Activated CD8-positive, alpha-beta T cell treated with anti-CD3 and anti-CD28 coated beads, Interleukin-2, amount 10 ng/mL, durations not matched to agents 7 days and 5 days (primary cell): Measurements from ENCODE around the gene PPP1R1A. TPM values are rescaled to one million over a fixed set of nuclear protein-coding genes. Genes with fewer than 3 reads are reported as not detected.
A peak's percentile ranks its signal among the peaks of the same experiment; 100 is the strongest.

Source experiments
- ATAC-seq: fragments of 150-1000 bp; cut with Tn5 transposase; one replicate; pipeline ENCODE4 v1.10.0; 2021; ENCODE audit warnings: moderate library complexity
- CTCF ChIA-PET: fragments of 350-600 bp; sonication (Branson Sonifier 250); formaldehyde crosslinking; loops from one replicate; lab custom pipeline; 2021; ENCODE audit warnings: antibody characterized with exemption; lab: Charles Lee
- POLR2A ChIA-PET: fragments of 350-600 bp; sonication (Branson Sonifier 250); formaldehyde crosslinking; loops from one replicate; lab custom pipeline; 2021; ENCODE audit warnings: antibody characterized with exemption; lab: Charles Lee
- DNase-seq: peaks from one replicate; pipeline ENCODE4 v3.0.0-alpha.2; 2020
- H3K27ac Mint-ChIP-seq: one replicate; pipeline ENCODE4 v1.8.0; 2021; ENCODE audit warnings: mild to moderate bottlenecking, mixed read lengths
- H3K27me3 Mint-ChIP-seq: one replicate; pipeline ENCODE4 v1.8.0; 2021; ENCODE audit warnings: low read depth, mixed read lengths
- H3K36me3 Mint-ChIP-seq: one replicate; pipeline ENCODE4 v1.8.0; 2021; ENCODE audit warnings: low read depth, mixed read lengths
- H3K4me1 Mint-ChIP-seq: one replicate; pipeline ENCODE4 v1.8.0; 2021; ENCODE audit warnings: low read depth, mixed read lengths
- H3K4me3 Mint-ChIP-seq: one replicate; pipeline ENCODE4 v1.8.0; 2021; ENCODE audit warnings: mild to moderate bottlenecking, mixed read lengths
- H3K9me3 Mint-ChIP-seq: one replicate; pipeline ENCODE4 v1.8.0; 2022; ENCODE audit warnings: mixed read lengths; ENCODE audit not compliant: insufficient read depth
- total RNA-seq, 2 experiments: library from RNA; stranded (reverse); gene quantifications; one replicate each; pipeline ENCODE4 v1.2.3, GENCODE V29; 2021

The PPP1R1A gene
- total RNA-seq, 2 experiments from 2014 or later: not detected

GRCh38 chr12:54601841-54602240 lies 13.4 kb upstream of the PPP1R1A start:
- Mint-ChIP-seq H3K9me3 (no peaks in the 10 kb centered on the region), H3K4me1 (peaks cover 5% of the 10 kb centered on the region), H3K36me3 (no peaks in the 10 kb centered on the region), H3K4me3 (no peak overlapping the region), H3K27me3 (peaks cover 12% of the 10 kb centered on the region), H3K27ac (no peak overlapping the region)
- ChIA-PET POLR2A (no interaction called here), CTCF (interaction anchor here (0.6 to 1.5 kb wide), 5 partner anchors 15 to 471 kb away, joined by 3 to 5 read pairs (median 3); no protein-coding TSS in a partner anchor)
- ATAC-seq (no peak), DNase-seq (no peak)

GRCh38 chr12:54598970-54599369 lies 10.5 kb upstream of the PPP1R1A start:
- CTCF ChIA-PET: interaction anchor here (0.7 to 1.7 kb wide), 3 partner anchors 19 to 21 kb away, joined by 4 to 6 read pairs (median 4); no protein-coding TSS in a partner anchor
- Mint-ChIP-seq H3K36me3 (no peaks in the 10 kb centered on the region), H3K4me3 (no peak overlapping the region), H3K27ac (no peak overlapping the region), H3K9me3 (no peaks in the 10 kb centered on the region), H3K4me1 (peaks cover 5% of the 10 kb centered on the region), H3K27me3 (peaks cover 7% of the 10 kb centered on the region)
- POLR2A ChIA-PET: interaction anchor here (0.6 kb wide), 1 partner anchor 9 kb away, joined by 3 read pairs; no protein-coding TSS in a partner anchor
- ATAC-seq: no peak
- no peak for DNase-seq

- POLR2A ChIA-PET: interaction anchor here (0.6 kb wide), 1 partner anchor 17 kb away, joined by 3 read pairs; no protein-coding TSS in a partner anchor
- ATAC-seq (peak; percentile 72), DNase-seq (peak; percentile 60)
- Mint-ChIP-seq H3K4me1 (no peaks in the 10 kb centered on the region), H3K27me3 (peaks cover 10% of the 10 kb centered on the region), H3K36me3 (no peaks in the 10 kb centered on the region), H3K9me3 (no peaks in the 10 kb centered on the region), H3K27ac (no peak overlapping the region), H3K4me3 (no peak overlapping the region)
- CTCF ChIA-PET: interaction anchor here (1.2 to 2.7 kb wide), 10 partner anchors 8 to 476 kb away, joined by 3 to 12 read pairs (median 4); no protein-coding TSS in a partner anchor
Measured at GRCh38 chr12:54596526-54596946, 8.1 kb upstream of the PPP1R1A start.

GRCh38 chr12:54595471-54595870 lies 7.0 kb upstream of the PPP1R1A start:
- ChIA-PET POLR2A (no interaction called here), CTCF (interaction anchor here (0.7 to 2.7 kb wide), 9 partner anchors 9 to 477 kb away, joined by 3 to 12 read pairs (median 4); no protein-coding TSS in a partner anchor)
- no peaks in the 10 kb centered on the region for H3K9me3 Mint-ChIP-seq
- no peak for ATAC-seq
- H3K27me3 Mint-ChIP-seq: peaks cover 19% of the 10 kb centered on the region
- H3K27ac Mint-ChIP-seq: no peak overlapping the region
- no peaks in the 10 kb centered on the region for H3K36me3 Mint-ChIP-seq
- no peak for DNase-seq
- no peaks in the 10 kb centered on the region for H3K4me1 Mint-ChIP-seq
- no peak overlapping the region for H3K4me3 Mint-ChIP-seq

- Mint-ChIP-seq H3K27me3 (peaks cover 30% of the 10 kb centered on the region), H3K4me3 (no peak overlapping the region), H3K36me3 (no peaks in the 10 kb centered on the region), H3K27ac (no peak overlapping the region), H3K9me3 (no peaks in the 10 kb centered on the region), H3K4me1 (peaks cover 2% of the 10 kb centered on the region)
- ChIA-PET CTCF (interaction anchor here (1.9 kb wide), 1 partner anchor 14 kb away, joined by 10 read pairs; no protein-coding TSS in a partner anchor), POLR2A (no interaction called here)
- DNase-seq: no peak
- ATAC-seq: no peak
Measured at GRCh38 chr12:54593725-54594124, 5.3 kb upstream of the PPP1R1A start.

GRCh38 chr12:54593135-54593534 lies 4.7 kb upstream of the PPP1R1A start:
- POLR2A ChIA-PET: no interaction called here
- H3K36me3 Mint-ChIP-seq: no peaks in the 10 kb centered on the region
- no peak for DNase-seq
- H3K27ac Mint-ChIP-seq: no peak overlapping the region
- CTCF ChIA-PET: interaction anchor here (1.1 to 1.9 kb wide), 3 partner anchors 9 to 33 kb away, joined by 3 to 10 read pairs (median 3); no protein-coding TSS in a partner anchor
- peaks cover 2% of the 10 kb centered on the region for H3K4me1 Mint-ChIP-seq
- H3K9me3 Mint-ChIP-seq: no peaks in the 10 kb centered on the region
- no peak for ATAC-seq
- peaks cover 31% of the 10 kb centered on the region for H3K27me3 Mint-ChIP-seq
- H3K4me3 Mint-ChIP-seq: no peak overlapping the region

- POLR2A ChIA-PET: no interaction called here
- Mint-ChIP-seq H3K4me1 (peaks cover 2% of the 10 kb centered on the region), H3K27ac (no peak overlapping the region), H3K9me3 (no peaks in the 10 kb centered on the region), H3K4me3 (no peak overlapping the region), H3K36me3 (no peaks in the 10 kb centered on the region), H3K27me3 (peaks cover 39% of the 10 kb centered on the region)
- DNase-seq (no peak), ATAC-seq (no peak)
- CTCF ChIA-PET: interaction anchor here (1.1 to 1.9 kb wide), 3 partner anchors 8 to 32 kb away, joined by 3 to 10 read pairs (median 3); no protein-coding TSS in a partner anchor
Measured at GRCh38 chr12:54592316-54592715, 3.9 kb upstream of the PPP1R1A start.

- no peaks in the 10 kb centered on the region for H3K36me3 Mint-ChIP-seq
- POLR2A ChIA-PET: no interaction called here
- no peak overlapping the region for H3K27ac Mint-ChIP-seq
- DNase-seq (no peak), ATAC-seq (no peak)
- no peak overlapping the region for H3K4me3 Mint-ChIP-seq
- peaks cover 50% of the 10 kb centered on the region for H3K27me3 Mint-ChIP-seq
- CTCF ChIA-PET: interaction anchor here (2.8 kb wide), 1 partner anchor 11 kb away, joined by 14 read pairs; no protein-coding TSS in a partner anchor
- H3K4me1 Mint-ChIP-seq: peaks cover 2% of the 10 kb centered on the region
- no peaks in the 10 kb centered on the region for H3K9me3 Mint-ChIP-seq
Measured at GRCh38 chr12:54590978-54591591, 2.6 kb upstream of the PPP1R1A start.

- ChIA-PET CTCF (interaction anchor here (2.8 kb wide), 1 partner anchor 10 kb away, joined by 14 read pairs; no protein-coding TSS in a partner anchor), POLR2A (no interaction called here)
- H3K27ac Mint-ChIP-seq: no peak overlapping the region
- DNase-seq (no peak), ATAC-seq (no peak)
- H3K27me3 Mint-ChIP-seq: peaks cover 61% of the 10 kb centered on the region
- H3K36me3 Mint-ChIP-seq: no peaks in the 10 kb centered on the region
- no peak overlapping the region for H3K4me3 Mint-ChIP-seq
- no peaks in the 10 kb centered on the region for H3K9me3 Mint-ChIP-seq
- H3K4me1 Mint-ChIP-seq: peaks cover 2% of the 10 kb centered on the region
Measured at GRCh38 chr12:54589964-54590363, 1.5 kb upstream of the PPP1R1A start.

GRCh38 chr12:54588890-54589267 lies 420 bp upstream of the PPP1R1A start:
- H3K36me3 Mint-ChIP-seq: no peaks in the 10 kb centered on the region
- peak overlapping the region; percentile 12 for H3K4me3 Mint-ChIP-seq
- ATAC-seq: no peak
- DNase-seq: no peak
- H3K9me3 Mint-ChIP-seq: no peaks in the 10 kb centered on the region
- peaks cover 2% of the 10 kb centered on the region for H3K4me1 Mint-ChIP-seq
- POLR2A ChIA-PET: no interaction called here
- peaks cover 67% of the 10 kb centered on the region for H3K27me3 Mint-ChIP-seq
- CTCF ChIA-PET: interaction anchor here (2.8 kb wide), 1 partner anchor 9 kb away, joined by 14 read pairs; no protein-coding TSS in a partner anchor
- H3K27ac Mint-ChIP-seq: no peak overlapping the region

- ATAC-seq (no peak), DNase-seq (no peak)
- Mint-ChIP-seq H3K27me3 (peaks cover 70% of the 10 kb centered on the region), H3K27ac (no peak overlapping the region), H3K36me3 (no peaks in the 10 kb centered on the region), H3K4me1 (peaks cover 2% of the 10 kb centered on the region), H3K9me3 (no peaks in the 10 kb centered on the region), H3K4me3 (no peak overlapping the region)
- ChIA-PET CTCF (interaction anchor here (1.2 to 1.5 kb wide), 2 partner anchors 8 to 15 kb away, joined by 4 read pairs; no protein-coding TSS in a partner anchor), POLR2A (no interaction called here)
Measured at GRCh38 chr12:54587315-54587873, 1.1 kb downstream of the PPP1R1A start.
